ENCODE results near the gene ADGRL1. TPM values are rescaled to one million over a fixed set of nuclear protein-coding genes. Genes with fewer than 3 reads are reported as not detected.

Gene ADGRL1
- polyA plus RNA-seq, 1 experiment = 4.0 TPM

- no peak for DNase-seq (ENCODE audit: low read depth)
- Histone ChIP-seq H3K27me3 (ENCODE audit: control insufficient read depth, insufficient read depth, low read length) (peaks cover 1% of the 10 kb centered on the region; the same call in 1 of the 2 replicates), H3K4me3 (ENCODE audit: low read depth, low read length) (no peak overlapping the region), H3K36me3 (ENCODE audit: control insufficient read depth, insufficient read depth, low read length) (no peaks in the 10 kb centered on the region)
- POLR2A ChIA-PET = no interaction called here
- no peak for TF ChIP-seq CTCF (IDR thresholded peaks at IDR 0.05; ENCODE audit: insufficient read depth, low read depth, low read length)
- CTCF ChIA-PET = no interaction called here
Measured at GRCh38 chr19:14164082-14164481, 41.9 kb downstream of the ADGRL1 start.

- CTCF ChIA-PET = no interaction called here
- Histone ChIP-seq H3K4me3 (ENCODE audit: low read depth, low read length) (no peak overlapping the region), H3K27me3 (ENCODE audit: control insufficient read depth, insufficient read depth, low read length) (peaks cover 1% of the 10 kb centered on the region; the same call in 1 of the 2 replicates), H3K36me3 (ENCODE audit: control insufficient read depth, insufficient read depth, low read length) (no peaks in the 10 kb centered on the region)
- TF ChIP-seq CTCF (IDR thresholded peaks at IDR 0.05; ENCODE audit: insufficient read depth, low read depth, low read length) = no peak
- no peak for DNase-seq (ENCODE audit: low read depth)
- POLR2A ChIA-PET = no interaction called here
Measured at GRCh38 chr19:14162871-14163297, 43.1 kb downstream of the ADGRL1 start.

GRCh38 chr19:14161305-14161704 lies 44.7 kb downstream of the ADGRL1 start:
- no peak for DNase-seq (ENCODE audit: low read depth)
- no peak for TF ChIP-seq CTCF (IDR thresholded peaks at IDR 0.05; ENCODE audit: insufficient read depth, low read depth, low read length)
- POLR2A ChIA-PET = no interaction called here
- Histone ChIP-seq H3K27me3 (ENCODE audit: control insufficient read depth, insufficient read depth, low read length) (no peaks in the 10 kb centered on the region; the same call in 1 of the 2 replicates), H3K4me3 (ENCODE audit: low read depth, low read length) (no peak overlapping the region), H3K36me3 (ENCODE audit: control insufficient read depth, insufficient read depth, low read length) (peaks cover 1% of the 10 kb centered on the region; the same call in 1 of the 2 replicates)
- CTCF ChIA-PET = interaction anchor here (0.8 kb wide), 1 partner anchor 19 kb away, joined by 3 read pairs; no protein-coding TSS in a partner anchor

GRCh38 chr19:14160017-14160703 lies 45.8 kb downstream of the ADGRL1 start:
- no peak for DNase-seq (ENCODE audit: low read depth)
- Histone ChIP-seq H3K4me3 (ENCODE audit: low read depth, low read length) (no peak overlapping the region), H3K27me3 (ENCODE audit: control insufficient read depth, insufficient read depth, low read length) (no peaks in the 10 kb centered on the region; the same call in 1 of the 2 replicates), H3K36me3 (ENCODE audit: control insufficient read depth, insufficient read depth, low read length) (peaks cover 3% of the 10 kb centered on the region)
- CTCF ChIA-PET = interaction anchor here (1.5 to 1.8 kb wide), 2 partner anchors 57 to 188 kb away, joined by 4 to 7 read pairs; no protein-coding TSS in a partner anchor
- POLR2A ChIA-PET = no interaction called here
- TF ChIP-seq CTCF (IDR thresholded peaks at IDR 0.05; ENCODE audit: insufficient read depth, low read depth, low read length) = no peak

GRCh38 chr19:14159059-14159458 lies 46.9 kb downstream of the ADGRL1 start:
- CTCF ChIA-PET = interaction anchor here (1.0 to 2.6 kb wide), 4 partner anchors 11 to 272 kb away, joined by 3 to 13 read pairs (median 6); no protein-coding TSS in a partner anchor
- POLR2A ChIA-PET = no interaction called here
- no peak for TF ChIP-seq CTCF (IDR thresholded peaks at IDR 0.05; ENCODE audit: insufficient read depth, low read depth, low read length)
- H3K36me3 ChIP-seq (ENCODE audit: control insufficient read depth, insufficient read depth, low read length) = peaks cover 3% of the 10 kb centered on the region
- DNase-seq (ENCODE audit: low read depth) = no peak
- no peaks in the 10 kb centered on the region for H3K27me3 ChIP-seq (ENCODE audit: control insufficient read depth, insufficient read depth, low read length)
- H3K4me3 ChIP-seq (ENCODE audit: low read depth, low read length) = no peak overlapping the region
